GM19099 (cell line): ENCODE data around the gene ZNF181.

ENCODE experiments used
- POLR2A ChIP-seq: IDR thresholded peaks from 3 replicates; pipeline ENCODE4 v1.6.1; 2011; ENCODE audit warnings: low read depth; ENCODE audit not compliant: insufficient read length; ENCODE audit errors: extremely low read depth

Gene ZNF181

DNA sequence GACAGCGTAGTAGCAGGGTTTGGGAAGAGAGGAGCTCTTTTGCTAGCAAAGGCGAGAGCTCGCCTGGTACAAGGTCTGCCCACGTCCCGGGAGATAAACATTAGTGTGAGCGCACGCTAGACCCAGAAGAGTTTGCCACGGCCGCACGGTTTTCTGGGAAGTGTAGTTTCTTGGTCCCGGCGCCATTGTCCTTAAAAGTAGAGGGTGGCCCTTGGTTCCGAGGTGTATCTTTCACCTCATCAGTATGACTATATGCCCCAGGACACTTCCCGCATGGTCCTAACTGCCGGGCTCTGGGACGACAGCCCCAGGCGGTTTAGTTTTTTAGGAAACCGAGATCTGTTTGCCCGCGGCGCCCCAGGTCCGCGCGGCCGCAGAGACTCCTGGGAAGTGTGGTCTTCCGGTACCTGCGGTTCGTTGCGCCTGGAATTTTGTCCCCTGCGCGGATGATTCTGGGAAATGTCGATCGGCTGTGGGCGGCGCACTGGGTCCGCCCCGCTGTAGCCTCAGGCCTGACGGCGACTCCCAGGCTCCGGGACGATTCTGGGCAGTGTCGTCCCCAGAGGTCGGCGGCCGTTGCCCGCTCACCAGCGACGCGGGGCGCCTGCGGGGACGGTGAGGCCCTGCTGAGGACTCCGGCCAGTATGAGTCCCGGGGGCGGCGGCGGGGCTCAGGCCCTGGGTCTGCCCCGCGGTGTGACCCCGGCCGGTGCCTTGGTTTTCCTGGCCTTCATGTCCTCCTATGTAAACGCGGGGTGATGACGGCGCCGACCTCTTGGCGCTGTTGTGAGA lies at the start of gene ZNF181:
Gene ZNF181, plus strand, starts transcription at position 498 of the 791 bp plus-strand sequence. CDS start 795 bp downstream, outside the sequence.
- peak; percentile 55 for TF ChIP-seq POLR2A

DNA sequence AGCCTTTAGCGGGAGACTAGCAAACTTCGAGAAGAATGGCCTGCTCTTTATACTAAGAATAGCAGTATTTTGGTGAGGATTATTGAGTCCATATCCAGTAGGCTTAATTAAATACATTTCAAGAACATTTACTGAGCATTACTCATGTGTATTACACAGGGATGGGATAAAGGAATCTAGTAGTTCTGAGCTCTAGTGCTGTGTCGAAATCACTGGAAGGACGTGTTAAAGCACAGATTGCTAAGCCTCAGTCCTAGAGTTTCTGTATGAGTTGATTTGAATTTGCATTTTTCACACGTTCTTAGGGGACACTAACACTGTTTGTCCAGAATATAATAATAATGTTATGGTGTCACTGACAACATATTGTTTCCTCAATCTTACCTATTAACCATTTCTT lies 47.6 kb upstream of the ZNF181 start:
- TF ChIP-seq POLR2A = no peak

DNA sequence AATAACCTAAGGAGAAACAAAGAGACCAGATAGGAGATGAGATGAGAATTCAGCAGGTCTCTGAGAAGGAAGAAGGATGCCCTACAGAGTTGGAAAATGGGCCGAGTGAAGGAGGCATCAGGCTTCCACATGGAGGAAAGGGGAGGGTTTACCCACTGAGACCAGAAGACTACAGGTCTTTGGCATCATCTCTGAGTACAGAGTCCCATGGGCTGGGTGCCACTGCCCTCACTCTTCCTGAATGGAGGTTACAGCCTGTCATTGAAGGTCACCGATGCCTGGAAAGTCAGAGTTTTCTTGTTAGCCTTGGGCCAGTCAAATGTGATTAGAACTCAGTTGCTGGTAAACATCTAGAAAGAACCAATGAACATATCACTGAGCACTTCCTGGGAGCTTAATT lies 46.7 kb upstream of the ZNF181 start:
- TF ChIP-seq POLR2A = no peak

DNA sequence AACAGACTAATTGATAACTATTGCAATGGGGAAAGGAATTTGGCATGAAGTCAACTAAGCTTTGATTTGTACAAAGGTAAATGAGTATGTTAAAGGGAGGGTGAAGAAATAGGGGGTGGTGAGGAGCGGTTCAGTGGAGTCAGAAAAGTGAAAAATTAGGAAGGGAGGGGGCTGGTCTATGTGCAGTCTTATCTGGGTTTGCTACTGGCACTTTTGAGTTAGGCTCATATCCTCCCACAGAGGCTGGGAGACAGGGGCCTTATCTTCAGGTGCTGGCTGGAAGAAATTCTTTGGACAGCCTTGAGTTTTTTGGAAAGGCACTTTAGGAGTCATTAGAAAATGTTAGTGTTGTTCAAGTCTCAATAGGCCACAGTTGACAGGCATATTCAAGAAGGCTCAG lies 45.5 kb upstream of the ZNF181 start:
- TF ChIP-seq POLR2A = no peak

DNA sequence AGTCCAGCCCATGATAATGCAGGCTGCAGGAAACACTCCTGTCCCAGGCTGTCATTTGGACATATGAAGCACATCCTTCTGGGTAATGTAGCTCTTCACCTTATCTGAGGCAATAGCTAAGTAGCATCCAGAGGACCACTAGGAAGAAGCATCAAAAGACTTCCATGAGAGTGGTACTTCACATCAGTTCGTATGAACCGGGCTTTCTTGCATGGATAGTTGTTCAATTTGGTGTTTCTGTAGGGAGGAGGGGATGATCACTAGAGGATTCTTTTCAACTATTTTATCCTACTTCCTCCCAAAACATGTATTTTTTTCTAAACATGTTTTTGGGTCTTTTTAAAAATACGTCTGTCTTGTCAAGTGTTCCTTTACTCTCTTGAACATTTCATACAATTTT lies 43.7 kb upstream of the ZNF181 start:
- no peak for TF ChIP-seq POLR2A

DNA sequence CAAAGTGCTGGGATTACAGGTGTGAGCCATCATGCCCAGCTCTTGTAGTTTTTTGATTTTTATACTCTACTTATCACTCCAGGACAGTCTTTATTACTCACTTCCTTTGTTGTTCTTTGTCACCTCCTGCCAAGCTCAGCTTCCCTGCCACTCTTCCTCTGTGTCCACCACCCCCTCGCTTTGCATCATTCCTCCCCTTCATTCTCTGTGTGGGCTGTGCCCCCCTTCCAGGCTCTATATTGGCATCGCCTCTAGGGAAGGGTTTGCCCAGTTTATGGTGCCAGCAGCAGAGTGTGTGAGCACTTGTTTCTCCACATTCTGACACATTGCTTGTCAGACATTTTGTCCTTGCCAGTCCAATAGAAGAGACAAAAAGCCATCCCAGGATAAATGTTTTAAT lies 41.5 kb upstream of the ZNF181 start:
- no peak for TF ChIP-seq POLR2A

DNA sequence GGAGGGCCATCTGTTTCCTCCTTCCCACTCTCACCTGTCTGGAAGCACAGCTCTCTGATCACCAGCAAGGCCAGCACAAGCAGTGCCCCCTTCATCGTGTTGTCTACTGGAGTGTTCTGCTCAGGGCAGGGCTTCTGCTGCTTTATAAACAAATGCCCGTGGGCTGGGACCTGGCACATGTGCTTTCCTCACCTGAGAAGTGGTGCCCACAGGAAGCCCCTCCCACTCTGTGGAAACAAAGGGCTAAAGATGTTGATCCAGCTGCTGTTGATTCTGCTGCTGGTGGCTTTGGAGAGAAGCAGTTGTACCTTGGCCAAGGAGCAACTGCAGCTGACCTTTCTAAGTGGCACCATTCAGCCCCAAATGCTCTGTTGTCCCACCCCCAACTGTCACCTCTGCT lies 26.4 kb upstream of the ZNF181 start:
- no peak for TF ChIP-seq POLR2A

DNA sequence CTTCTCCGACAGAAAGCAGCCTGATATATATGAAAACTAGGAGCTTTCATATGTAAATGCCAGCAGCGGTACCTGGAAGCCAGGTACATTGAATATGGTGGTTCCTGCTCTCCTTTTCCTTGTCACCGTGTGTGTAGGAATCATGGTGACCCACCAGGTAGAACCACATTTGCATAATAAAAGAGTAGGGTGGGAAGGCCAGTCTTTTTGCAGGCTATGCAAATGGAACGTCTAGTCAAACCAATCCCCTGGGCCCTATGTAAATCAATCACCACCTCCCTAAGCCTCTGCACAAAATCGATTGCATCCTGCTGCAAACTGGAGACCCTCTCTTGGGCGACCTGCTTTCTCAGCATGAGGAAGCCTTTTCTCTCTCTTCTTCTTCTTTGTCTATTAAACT lies 22.2 kb upstream of the ZNF181 start:
- no peak for TF ChIP-seq POLR2A

DNA sequence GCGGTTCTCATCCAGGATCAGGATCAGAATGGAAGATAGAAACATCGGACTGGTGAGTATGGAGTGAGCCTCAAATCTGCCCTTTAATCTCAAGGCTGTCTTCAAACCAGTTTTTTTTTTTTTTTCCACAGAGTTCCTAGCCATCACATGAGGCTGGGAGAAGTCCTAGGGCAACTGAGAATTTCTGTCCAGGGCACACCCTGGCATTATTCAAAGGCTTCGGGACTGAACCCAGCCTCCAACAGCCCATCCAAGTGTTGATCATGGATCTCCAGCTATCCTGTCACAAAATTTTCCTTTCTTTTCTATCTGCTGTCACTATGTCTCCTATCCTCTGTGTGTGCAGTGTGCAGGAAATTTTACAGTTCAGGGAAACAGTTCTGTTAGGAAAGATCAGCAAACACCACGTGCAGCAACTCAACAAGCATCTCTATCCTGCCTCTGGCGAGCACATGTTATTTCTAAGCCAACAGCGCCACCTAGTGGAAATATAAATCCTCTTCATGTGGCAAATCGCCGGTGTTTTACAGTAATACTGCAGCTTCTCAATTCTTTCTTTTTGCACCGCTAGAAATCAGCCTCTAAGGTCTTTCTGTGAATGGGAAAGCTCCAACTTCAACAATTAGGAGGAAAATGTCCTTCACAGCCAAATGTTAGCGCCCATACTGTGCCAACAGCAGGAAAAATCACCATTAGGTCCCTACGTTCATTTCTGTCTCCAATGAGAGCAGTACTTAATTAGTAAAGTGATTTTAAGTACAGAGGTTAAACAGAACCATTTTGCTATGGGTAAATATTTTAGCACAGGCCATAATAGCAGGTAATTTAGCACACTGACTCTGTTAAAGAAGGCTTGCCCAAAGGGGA lies 21.4 kb upstream of the ZNF181 start:
- no peak for TF ChIP-seq POLR2A

DNA sequence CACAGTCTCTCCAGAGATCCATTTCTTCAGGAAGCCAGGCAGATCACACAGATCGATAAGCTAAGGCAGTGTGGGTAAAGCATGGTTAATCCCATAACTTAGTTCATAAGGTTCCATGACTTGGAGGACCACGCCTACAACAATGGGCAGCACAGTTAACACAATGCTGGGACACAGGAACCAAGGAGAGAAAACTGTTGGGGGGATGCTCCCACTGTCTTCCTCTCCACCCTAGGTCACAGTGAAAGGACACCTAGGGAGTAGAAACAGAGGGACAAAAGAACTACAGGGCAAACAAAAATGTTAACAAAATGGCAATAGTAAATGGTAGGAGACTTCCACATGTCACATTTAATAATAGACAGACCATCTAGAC lies 20.8 kb upstream of the ZNF181 start:
- no peak for TF ChIP-seq POLR2A

DNA sequence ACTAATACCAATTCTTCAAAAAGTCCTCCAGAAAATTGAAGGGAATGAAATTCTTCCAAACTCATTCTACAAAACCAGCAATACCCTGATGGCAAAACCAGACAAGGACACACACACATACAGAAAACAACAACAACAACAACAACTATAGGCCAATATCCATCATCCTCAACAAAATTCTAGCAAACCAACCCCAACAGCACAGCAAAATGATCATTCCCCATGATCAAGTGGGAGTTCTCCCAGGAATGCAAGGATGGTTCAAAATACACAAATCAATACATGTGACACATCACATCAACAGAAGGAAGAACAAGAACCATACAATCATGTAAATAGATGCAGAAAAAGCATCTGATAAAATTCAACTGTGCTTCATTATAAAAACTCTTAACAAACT lies 18.7 kb upstream of the ZNF181 start:
- no peak for TF ChIP-seq POLR2A

DNA sequence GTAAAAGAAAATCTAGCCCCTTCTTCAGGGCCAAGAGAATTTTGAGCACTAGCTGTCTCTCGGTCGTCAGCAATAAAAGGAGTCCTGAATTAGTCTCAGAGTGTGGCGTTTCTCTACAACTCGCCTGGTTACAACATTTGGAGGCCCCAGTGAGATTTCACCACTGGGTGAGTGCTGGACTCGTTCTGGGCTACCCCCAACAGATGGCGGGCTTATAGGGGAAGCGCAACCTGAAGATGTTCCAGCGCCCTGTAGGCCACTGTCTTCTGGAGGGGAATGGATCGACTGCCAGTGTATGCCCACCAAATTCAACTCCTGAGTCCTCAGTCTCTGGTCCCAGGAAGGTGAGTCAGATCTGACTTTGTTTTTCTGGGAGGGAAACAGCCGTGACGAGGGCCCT lies 11.7 kb upstream of the ZNF181 start:
- no peak for TF ChIP-seq POLR2A

DNA sequence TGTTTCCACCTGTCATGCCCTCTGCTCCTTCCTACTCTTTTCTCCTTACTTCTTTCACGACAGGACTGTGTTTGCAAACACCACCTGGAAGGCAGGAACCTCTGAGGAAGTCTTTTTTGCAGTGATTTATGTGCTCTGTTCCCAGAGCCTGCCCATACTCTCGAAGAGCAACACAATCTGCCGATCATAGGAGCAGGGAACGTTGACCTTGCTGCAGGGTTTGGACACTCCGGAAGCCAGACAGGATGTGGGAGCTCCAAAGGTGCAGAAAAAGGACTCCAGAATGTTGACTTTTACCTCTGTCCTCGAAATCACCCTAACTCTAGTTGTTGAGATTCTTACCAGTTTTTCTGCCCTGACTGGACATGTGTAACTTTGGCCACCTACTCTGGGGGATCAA lies 8.6 kb upstream of the ZNF181 start:
- TF ChIP-seq POLR2A = no peak

DNA sequence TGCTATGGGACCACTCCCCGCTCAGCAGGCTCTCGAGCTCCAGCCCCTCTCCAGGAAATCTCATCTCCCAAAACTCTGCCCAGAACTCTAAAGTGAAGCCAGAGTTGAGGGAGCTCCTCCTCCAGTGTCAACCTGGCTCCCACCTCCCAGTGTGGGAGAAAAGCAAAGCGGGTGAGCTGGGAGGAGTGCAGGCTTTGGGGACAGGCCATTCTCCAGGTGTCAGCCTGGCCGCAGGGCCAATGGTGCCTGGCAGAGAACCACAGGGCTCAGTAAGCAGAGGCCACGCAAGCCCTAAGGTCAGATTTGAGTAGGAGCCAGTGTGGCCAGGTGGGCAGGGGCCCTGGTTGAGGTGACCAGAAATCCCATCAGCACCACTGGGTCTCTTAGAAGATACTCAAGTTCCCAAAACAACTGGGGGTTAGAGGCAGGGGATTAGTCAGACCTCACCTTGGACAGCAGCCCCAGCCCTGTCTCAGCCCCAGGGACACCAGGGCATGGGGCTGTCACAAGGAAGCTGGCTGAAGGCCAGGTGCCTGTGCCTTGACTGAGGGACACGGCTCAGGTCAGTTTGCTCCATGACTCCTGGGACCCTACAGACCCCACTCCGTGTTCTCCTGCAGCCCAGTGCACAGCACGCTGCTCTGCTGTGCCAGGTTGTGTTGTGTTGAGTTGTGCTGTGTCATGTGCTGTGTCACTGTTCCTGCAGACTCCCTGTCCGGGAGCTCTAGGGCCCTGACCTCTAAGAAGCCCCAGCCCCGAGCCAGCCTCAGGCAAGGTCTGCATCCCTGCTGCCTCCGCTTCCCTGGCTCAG lies 2.8 kb upstream of the ZNF181 start:
- no peak for TF ChIP-seq POLR2A

DNA sequence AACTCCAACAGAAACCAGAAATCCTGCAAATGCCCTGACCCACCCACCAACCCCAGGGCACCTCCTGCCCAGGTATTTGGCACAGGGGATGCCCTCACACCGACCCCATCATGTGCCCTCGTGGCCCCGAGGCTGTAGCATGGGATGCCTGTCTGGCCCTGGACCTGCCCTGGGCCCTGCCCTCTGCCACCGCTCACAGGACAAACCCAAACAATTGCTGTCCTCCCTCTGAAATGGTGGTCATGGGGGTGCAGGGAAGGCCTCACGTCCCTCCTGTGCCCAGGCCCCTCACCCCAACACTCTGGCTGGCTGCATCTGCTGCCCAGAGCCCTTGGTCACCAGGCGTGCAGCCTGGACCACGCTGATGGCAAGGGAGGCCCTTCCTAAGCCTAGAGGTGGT lies 2.1 kb upstream of the ZNF181 start:
- TF ChIP-seq POLR2A = no peak
